DMS79 treated with DMSO at 0.1 percent for 48 hours (cell line): ENCODE data around the gene ABHD16B.

Source experiments
- DNase-seq: peaks from one replicate; lab custom pipeline; 2025; lab: John Stamatoyannopoulos, UW

The ABHD16B gene

GRCh38 chr20:63895952-63896263 lies 34.6 kb downstream of the ABHD16B start:
- peak; percentile 61 for DNase-seq

- DNase-seq: peak; percentile 78
Measured at GRCh38 chr20:63896264-63897105, 35.2 kb downstream of the ABHD16B start.

- DNase-seq: no peak
Measured at GRCh38 chr20:63897978-63898561, 36.8 kb downstream of the ABHD16B start.

GRCh38 chr20:63898882-63899558 lies 37.7 kb downstream of the ABHD16B start:
- DNase-seq: no peak

- no peak for DNase-seq
Measured at GRCh38 chr20:63900413-63900812, 39.1 kb downstream of the ABHD16B start.

GRCh38 chr20:63903796-63904561 lies 42.7 kb downstream of the ABHD16B start:
- no peak for DNase-seq

GRCh38 chr20:63908008-63908682 lies 46.8 kb downstream of the ABHD16B start:
- no peak for DNase-seq

GRCh38 chr20:63911176-63911575 lies 49.9 kb downstream of the ABHD16B start:
- no peak for DNase-seq
